HUDEP-2 (cell line): ENCODE results near the gene FAM234A.
A peak's percentile ranks its signal among the peaks of the same experiment; 100 is the strongest.
"Not testable (repeated sequence)": the region's sequence is repeated elsewhere in the genome, so short reads cannot be mapped to it uniquely, and the experiment has no call there.

Experiments used
- DNase-seq, 76 experiments: peaks; one replicate each; lab custom pipeline; 2025; ENCODE audit not compliant: unreplicated experiment in 76 of 76; lab: John Stamatoyannopoulos, UW

Gene FAM234A, protein sequence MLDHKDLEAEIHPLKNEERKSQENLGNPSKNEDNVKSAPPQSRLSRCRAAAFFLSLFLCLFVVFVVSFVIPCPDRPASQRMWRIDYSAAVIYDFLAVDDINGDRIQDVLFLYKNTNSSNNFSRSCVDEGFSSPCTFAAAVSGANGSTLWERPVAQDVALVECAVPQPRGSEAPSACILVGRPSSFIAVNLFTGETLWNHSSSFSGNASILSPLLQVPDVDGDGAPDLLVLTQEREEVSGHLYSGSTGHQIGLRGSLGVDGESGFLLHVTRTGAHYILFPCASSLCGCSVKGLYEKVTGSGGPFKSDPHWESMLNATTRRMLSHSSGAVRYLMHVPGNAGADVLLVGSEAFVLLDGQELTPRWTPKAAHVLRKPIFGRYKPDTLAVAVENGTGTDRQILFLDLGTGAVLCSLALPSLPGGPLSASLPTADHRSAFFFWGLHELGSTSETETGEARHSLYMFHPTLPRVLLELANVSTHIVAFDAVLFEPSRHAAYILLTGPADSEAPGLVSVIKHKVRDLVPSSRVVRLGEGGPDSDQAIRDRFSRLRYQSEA

DNA sequence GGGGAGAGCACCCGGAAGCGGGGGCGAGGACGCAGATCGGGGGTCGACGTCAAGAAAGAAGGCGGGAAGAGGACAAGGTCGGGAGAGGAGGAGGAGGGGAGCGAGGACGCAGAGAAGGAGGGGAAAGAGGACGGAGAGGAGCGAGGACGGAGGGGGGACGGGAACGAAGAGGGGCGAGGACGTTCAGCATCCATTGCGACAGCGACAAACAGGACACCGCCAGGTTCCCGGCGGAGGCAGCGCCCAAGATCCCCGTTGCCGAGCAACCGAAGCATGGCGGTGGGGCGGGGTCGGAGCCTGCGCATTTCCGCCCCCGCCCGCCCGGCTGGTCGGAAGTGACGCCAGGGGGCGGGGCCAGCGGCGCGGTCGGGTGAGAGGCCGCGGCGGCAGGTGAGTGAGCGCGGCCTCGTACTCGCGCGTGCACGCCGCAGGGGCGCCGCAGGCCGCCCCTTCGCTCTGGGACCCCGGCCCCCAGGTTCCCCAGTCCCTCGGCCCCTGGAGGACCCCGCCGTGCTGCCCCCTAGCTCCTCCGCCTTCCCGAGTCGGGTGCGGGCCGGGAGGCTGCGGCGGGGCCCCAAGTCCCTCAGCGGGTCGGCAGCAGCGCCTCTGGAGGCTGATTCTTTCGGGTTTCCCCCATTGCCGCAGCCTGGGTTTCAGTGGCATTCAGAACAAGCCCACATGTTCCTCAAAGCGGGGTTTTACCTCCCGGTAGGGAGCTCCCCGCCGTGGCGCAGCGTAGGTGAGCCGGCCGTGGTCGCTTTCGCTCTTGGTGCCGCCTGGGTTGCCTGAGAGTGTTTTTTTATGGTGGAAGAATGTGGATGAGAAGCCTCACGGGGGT is at the start of gene FAM234A:
TSS of gene FAM234A (plus strand) at position 354 of the 838 bp plus-strand sequence. CDS start 19,593 bp downstream, outside the sequence.
- DNase-seq, result peak in 75 of 76 experiments; percentile 31 to 95 (median 84)

DNA sequence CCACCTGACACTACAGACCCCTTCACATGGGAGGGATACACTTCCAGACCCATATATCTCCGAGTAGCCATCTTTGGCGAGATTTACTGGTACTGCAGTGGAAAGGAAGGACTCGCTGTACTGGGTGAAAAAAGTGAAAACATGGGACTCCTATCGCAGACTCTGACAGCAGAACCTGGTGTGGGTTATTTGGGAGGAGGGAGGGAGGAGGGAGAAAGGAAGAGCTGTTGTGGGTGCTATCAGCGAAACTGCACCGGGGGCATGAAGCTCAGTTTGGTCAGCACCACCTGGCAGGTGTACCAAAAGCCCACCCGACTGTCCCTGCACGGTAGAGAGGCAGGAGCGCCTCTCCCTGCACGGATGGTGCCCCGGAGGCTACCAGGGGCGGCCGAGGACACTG is 49.4 kb upstream of the FAM234A start:
- no peak for DNase-seq

DNA sequence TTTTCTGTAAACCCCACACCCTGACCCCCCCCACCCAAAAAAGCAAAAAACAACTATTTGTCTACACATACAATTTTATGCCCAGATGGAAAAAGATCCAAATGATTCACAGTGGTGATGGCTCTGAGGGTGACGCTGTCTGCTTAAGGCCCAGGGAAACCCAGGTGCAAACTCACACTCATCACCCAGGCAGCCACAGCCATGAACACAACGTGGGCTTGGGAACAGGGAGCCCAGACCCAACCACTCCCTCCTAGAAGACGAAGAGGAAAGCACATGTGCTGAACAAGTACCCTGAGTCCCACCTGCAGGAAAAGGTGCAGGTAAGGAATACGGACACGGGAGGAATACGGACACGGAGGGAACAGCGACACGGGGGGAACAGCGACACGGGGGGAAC is 48.9 kb upstream of the FAM234A start:
- DNase-seq, result no peak

DNA sequence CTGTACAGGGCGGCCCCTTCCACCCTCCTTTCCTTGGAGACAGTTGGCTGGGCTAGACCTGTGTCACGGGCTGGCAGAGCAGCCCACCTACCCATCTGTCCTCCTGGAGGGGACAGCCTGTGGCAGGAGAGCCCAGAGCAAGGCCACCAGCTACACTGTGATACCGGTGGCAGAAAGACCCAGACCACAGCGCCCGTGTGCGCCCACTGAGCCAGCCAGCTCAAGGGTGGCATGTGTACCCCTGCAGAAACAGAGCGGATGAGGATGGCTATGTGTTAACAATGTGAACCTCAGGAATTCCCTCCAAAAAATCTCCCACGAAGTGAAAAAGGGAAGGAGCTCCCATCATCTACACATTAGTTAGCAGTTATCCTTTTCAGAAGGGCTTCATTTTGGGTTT is 47.3 kb upstream of the FAM234A start:
- no peak for DNase-seq

DNA sequence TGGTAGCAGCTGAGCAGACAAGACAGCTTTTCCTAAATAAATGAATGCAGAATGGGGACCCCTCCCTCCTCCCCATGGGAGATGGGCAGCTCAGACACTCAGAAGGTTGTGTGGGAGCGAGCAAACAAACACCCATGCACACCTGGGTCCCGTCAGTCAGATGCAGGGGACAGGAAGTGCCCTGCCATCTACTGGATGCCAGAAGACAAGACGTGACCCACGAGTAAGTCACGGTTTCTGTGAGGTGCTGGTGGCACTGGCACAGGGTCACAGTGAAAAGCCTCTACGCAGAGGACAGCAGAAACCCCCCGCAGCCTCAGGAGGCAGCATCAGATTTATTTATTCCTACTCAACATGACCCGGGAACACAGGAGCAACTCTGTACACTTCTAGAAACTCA is 45.9 kb upstream of the FAM234A start:
- peak in 1 of 76 experiments; percentile 5 for DNase-seq

DNA sequence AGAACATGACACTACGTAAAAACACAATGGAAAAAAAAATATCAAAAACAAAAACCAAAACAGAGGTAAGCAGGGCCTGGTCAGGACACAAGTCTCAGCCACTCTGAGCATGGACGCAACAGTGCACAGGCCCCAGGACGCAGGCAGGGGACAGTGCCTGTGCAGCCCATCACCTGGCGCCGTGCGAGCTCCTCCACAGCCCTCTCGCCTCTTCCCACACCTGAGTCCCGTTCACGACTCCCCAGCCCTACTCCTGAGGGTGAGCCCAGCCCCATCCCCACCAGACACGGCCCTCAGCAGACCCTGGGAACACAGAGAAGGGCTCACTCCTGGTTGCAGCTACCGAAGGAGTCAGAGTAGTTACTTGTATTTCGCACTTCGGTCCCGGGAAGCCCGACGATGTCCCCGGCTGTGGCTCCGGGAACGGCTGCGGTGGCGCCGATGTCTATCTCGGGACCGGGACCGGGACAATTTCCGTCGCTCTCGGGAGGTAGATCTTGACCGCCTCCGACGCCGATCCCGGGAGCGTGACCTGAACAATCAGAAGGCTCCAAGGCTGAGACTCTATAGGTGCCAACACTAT is 44.9 kb upstream of the FAM234A start:
- no peak for DNase-seq

DNA sequence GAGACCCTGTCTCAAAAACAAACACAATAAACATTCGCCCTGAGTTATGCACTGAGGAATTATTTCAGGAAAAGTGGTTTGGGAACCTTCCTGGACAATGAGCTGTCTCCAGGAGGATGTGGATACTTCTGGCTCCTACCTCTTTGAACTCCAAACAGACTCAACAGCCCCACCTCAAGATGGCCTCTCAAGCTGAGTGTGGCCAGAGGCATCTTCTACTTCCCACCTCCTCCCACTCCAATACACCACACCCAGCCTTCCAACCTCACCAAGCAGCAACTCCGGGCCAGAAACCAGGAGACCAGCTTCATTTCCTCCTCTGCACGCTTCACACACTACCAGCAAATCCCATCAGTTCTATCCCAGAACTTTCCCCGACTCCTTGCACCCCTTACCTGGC is 42.8 kb upstream of the FAM234A start:
- DNase-seq, result no peak

DNA sequence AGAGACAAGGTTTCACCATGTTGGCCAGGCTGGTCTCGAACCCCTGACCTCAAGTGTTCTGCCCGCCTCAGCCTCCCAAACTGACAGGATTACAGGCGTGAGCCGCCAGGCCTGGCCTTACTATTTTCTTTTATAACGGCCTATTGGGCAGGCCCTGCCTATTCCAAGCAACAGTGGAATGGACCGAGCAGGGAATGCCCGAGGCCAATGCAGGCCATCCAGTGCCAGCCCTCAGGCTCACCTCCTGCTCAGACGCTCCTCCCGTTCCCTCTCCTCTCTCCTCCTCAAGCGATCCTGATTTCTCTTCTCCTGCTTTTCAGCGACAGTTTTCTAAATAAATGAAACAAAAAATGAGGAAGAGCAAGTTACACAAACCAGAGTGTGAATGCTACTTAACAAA is 41.9 kb upstream of the FAM234A start:
- DNase-seq, result no peak

DNA sequence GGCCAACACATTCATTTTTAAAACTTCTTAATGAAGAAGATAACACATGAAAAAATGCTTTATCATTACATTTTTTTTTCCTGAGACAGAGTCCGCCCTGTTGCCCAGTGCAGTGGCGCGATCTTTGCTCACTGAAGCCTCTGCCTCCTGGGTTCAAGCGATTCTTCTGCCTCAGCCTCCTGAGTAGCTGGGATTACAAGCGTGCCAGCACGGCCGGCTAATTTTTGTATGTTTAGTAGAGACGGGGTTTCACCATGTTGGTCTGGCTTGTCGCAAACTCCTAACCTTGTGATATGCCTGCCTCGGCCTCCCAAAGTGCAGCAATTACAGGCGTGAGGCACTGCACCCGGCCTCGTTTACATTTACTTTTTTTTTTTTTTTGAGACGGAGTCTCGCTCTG is 41.2 kb upstream of the FAM234A start:
- no peak for DNase-seq

DNA sequence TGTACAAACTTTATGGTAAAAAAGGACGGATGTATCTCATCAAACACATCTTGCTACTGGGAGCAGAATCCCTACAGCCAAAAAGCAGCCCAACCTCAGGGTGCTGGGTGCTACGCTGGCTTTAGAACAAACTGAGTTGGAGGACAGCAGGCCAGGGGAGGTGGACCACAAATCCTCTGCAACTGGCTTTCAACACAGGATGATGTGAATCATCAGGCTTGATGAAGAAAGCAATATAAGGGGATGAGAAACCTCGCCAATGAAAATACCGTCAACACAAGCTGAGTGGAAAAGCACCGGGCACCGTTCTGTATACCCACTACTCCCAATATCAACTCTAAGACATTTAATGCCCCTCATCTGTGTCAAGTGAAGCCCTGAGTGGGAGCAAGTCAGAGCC is 40.1 kb upstream of the FAM234A start:
- no peak for DNase-seq

DNA sequence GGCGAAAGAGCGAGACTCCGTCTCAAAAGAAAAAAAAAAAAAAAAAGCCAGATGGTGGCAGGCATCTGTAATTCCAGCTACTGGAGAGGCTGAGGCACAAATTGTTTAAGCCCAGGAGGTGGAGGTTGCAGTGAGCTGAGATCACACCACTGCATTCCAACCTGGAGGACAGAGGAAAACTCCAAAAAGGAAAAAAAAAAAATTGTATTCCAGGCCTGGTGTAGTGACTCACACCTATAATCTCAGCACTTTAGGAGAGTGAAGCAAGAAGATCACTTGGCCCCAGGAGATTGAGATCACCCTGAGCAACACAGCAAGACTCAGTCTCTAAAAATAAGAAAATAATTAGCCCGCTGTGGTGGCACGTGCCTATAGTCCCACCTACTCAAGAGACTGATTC is 34.2 kb upstream of the FAM234A start:
- no peak for DNase-seq

DNA sequence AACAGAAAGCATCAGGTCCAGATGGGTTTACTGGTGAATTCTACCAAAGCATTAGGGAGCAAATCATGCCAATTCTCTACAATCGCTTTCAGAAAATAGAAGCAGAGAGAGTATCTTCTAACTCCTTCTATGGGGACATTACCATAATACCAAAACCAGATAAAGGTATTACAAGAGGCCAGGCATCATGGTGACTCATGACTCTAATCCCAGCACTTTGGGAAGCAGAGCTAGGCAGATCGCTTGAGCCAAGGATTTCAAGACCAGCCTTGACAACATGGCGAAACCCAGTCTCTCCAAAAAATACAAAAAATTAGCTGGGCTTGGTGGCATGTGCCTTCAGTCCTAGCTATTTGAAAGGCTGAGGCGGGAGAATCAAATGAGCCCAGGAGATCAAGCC is 31.4 kb upstream of the FAM234A start:
- no peak for DNase-seq

DNA sequence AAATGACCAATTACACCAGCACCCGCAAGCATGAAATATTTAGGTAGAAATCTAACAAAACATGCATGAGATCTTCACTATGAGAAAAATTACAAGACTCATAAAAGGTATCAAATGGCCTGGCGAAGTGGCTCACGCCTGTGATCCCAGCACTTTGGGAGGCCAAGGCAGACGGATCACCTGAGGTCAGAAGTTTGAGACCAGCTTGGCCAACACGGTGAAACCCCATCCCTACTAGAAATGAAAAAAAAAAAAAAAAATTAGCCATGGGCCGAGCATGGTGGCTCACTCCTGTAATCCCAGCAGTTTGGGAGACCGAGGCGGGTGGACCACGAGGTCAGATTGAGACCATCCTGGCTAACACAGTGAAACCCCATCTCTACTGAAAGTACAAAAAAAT is 30.6 kb upstream of the FAM234A start:
- DNase-seq, result not testable (repeated sequence)

DNA sequence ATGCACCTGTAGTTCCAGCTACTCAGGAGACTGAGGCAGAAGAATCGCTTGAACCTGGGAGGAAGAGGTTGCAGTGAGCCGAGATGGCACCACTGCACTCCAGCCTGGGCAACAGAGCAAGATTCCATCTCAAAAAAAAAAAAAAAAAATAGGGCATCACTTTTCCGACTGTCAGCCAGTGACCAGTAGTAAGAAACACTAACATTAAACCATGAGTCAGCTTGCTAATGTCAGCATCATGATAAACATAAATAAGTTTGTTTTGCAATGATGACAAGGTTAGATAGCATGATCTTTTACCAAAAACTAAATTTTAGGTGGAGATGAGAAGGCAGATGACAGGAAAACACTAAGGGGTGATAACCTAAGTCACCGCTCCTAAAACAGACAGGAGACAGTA is 25.3 kb upstream of the FAM234A start:
- not testable (repeated sequence) for DNase-seq

DNA sequence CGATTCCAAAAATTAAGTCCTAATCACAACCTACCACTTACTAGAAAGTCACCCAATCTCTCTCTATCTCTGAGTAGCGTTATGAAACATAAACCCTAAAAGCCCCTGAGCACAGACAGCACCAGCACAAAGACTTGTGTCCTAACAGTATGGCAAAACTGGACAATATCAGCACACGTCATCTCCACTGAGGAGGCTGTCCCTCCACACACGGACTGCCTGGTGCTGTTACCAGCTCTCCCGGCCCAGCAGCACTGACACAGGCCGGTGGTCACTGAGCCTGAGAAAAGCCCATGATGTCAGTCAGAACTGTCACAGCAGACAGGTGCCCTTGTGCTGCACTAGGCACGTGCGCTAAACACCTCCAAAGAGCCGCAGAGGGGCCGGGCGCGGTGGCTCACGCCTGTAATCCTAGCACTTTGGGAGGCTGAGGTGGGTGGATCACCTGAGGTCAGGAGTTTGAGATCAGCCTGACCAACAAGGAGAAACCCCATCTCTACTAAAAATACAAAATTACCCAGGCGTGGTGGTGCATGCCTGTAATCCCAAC is 22.9 kb upstream of the FAM234A start:
- DNase-seq, result not testable (repeated sequence)

DNA sequence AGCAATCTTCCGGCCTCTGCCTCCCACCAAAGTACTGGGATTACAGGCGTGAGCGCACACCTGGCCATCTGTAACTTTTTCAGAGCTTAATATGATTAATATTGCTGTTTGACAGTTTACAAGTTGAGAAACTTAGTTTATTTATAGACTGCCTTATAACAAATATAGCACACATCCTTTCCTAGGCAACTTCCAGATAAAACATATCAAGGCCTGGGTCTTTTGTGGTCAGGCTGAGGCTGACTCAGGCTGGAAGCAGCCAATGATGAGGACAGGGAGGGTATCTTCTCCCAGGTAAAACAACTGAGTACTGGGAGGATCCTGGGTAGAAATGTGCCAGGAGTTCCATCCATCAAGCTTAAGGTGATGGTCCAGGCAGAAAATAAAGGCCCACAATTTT is 21.6 kb upstream of the FAM234A start:
- no peak for DNase-seq

DNA sequence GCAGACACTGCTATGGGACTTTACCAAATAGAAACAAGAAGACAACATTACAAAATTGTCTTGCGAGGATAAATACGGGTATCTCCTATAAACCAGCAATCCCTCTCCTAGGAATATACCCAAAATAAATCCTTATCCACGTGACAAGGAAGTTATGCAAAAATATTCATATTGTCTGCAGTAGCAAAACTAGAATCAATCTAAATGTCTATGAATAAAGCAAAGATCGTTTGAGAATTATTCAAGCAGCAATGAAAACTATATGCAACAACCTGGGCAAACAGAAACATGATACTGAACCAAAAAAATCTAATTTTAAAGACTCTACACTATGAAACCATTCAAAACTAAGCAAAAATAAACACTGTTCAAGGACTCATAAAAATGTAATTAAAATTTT is 14.6 kb upstream of the FAM234A start:
- no peak for DNase-seq

DNA sequence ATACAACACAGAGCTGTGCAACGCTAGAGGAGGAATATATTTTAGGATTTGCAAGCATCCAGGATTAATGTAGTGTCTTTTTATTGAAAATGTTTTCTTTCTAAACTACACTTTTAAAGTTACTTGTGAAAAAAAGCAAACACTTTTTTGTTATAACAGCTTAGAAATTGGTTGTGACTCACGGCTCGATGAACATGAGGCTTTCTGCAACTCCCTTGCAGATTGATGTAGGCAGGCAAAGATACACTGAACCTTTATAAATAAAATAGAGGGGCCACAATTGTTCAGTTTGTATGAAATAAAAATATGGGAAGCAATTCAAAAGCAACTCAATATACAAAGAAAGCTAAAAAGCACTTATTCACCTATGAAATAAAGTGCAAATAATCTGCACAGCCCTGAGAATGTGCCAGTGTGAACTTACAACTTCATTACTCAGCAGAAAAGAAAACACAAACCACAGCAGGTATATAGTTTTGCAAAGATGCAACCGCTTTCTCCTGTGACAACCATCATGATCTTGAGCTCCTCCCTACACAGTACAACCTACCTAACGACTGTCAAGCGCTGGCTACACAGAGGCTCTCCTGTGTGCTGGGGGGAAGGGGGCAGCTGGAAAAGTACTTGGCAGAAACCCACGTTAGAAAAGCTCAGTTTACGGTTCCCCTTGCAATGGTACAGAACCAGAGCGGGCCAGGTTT is 6.3 kb upstream of the FAM234A start:
- peak in 2 of 76 experiments; percentile 9 to 15 for DNase-seq

DNA sequence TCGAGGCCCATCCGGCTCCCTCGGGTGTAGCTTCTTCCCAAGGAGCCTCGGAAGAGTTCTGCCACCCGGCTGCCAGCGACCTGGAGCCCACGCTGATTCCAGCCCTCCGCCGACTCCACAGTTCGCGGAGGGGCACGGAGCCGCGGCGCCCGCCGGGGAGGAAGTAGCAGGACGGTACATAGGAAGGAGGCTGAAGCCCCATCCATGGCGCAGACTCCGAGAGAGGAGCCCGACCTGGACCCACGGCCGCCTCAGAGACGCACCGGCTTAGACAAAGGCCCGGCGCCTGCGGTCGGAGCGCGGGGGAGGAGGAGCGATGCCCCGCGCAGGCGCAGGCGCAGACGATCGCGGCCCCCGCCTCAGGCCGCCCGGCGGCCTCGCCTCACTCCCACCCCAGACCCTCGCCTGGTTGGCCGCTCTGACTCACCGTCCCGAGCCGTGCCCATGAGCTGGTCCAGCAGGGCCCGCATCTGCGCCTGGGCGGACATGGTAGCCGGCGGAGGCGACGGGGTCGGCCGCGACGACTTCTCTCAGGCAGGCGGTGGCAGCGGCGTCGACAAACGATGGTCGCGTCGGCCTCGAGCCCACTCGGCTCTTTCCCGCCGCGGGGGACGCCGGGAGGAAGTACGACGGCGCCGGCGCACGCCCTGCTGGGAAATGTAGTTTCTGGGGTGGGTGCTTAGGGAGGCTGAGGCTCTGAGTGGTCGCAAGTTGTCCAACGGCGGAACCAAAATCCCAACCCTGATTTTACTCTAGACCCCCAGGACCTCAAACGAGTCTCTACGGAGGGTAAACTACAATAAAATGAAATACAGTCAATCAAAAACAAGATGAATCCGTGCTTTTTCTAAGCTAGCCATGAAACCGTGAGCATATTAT is 5.5 kb upstream of the FAM234A start, which contains the start of gene LUC7L:
TSS of gene LUC7L (minus strand) at position 598 of the 879 bp plus-strand sequence. CDS start at position 488, 110 bp downstream.
- peak in 70 of 76 experiments; percentile 9 to 85 (median 68) for DNase-seq
